ENCODE data around the gene FHAD1. TPM values are rescaled to one million over a fixed set of nuclear protein-coding genes. Genes with fewer than 3 reads are reported as not detected.

The FHAD1 gene
- total and polyA plus RNA-seq, 2 experiments from 2014 or later = 0.13 to 0.68 TPM

DNA sequence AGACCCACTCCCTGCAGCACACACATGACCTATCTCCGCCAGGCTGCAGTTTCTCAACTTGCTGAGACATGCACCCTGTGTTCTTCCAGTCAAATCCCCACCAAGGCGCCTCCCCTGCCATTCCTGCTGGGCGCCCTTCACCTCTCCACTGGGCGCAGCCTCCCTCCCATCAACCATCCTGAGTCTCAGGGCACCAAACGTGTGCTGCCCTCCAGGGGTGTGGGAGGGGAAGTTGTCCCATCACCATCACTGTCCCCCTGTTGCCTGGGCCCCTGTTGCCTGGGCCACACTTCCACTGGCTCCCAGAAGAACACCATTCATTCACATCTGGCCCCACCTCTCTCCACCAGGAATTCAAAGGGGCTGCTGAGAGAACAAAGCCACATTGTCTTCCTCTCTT lies 117.7 kb downstream of the FHAD1 start:
- Histone ChIP-seq H3K4me2 (no peak overlapping the region), H3K27ac (no peak overlapping the region), H3K9me3 (ENCODE audit: low read depth) (no peaks in the 10 kb centered on the region), H3K4me1 (ENCODE audit: insufficient read depth) (no peaks in the 10 kb centered on the region), H3K9me2 (replicated peaks; ENCODE audit: insufficient read depth) (no peaks in the 10 kb centered on the region), H3K79me2 (no peaks in the 10 kb centered on the region), H3K36me3 (replicated peaks; ENCODE audit: insufficient read depth, low read depth) (no peaks in the 10 kb centered on the region), H4K20me1 (ENCODE audit: insufficient read depth, poor library complexity, severe bottlenecking) (no peaks in the 10 kb centered on the region), H3K27me3 (no peaks in the 10 kb centered on the region), H2AFZ (no peak overlapping the region), H3K4me3 (no peak overlapping the region)
- DNase-seq (ENCODE audit: low spot score) = no peak
- TF ChIP-seq EZH2phosphoT487 (IDR thresholded peaks at IDR 0.05; ENCODE audit: low read depth, severe bottlenecking, unreplicated experiment) (no peak), EZH2 (IDR thresholded peaks at IDR 0.05; ENCODE audit: borderline replicate concordance) (no peak)
- TF ChIP-seq, protein P1, sequence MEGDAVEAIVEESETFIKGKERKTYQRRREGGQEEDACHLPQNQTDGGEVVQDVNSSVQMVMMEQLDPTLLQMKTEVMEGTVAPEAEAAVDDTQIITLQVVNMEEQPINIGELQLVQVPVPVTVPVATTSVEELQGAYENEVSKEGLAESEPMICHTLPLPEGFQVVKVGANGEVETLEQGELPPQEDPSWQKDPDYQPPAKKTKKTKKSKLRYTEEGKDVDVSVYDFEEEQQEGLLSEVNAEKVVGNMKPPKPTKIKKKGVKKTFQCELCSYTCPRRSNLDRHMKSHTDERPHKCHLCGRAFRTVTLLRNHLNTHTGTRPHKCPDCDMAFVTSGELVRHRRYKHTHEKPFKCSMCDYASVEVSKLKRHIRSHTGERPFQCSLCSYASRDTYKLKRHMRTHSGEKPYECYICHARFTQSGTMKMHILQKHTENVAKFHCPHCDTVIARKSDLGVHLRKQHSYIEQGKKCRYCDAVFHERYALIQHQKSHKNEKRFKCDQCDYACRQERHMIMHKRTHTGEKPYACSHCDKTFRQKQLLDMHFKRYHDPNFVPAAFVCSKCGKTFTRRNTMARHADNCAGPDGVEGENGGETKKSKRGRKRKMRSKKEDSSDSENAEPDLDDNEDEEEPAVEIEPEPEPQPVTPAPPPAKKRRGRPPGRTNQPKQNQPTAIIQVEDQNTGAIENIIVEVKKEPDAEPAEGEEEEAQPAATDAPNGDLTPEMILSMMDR (IDR thresholded peaks at IDR 0.05; ENCODE audit: poor library complexity) = no peak
- 82% methylated on average over 5 of the region's 5 CpGs for WGBS (ENCODE audit: low lambda C conversion rate, missing lambda C conversion rate)

DNA sequence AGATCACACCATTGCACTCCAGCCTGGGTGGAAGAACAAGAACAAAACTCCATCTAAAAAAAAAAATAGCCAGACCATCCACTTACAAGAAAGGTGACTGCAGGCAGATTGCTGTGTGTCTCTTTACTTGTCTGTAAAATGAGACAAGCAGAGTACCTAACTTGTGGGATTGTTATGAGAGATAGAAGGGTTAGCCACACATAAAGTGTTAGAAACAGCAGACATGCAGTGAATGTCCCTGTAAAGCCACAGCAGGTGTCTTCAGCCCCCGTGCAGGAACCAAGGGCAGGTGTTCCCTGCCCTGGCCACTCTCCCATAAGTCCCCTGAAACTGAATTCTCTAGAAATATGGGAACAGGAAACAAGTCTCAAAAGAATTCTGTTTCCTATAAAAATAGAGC lies 121.9 kb downstream of the FHAD1 start:
- no peak overlapping the region for H3K27ac ChIP-seq
- no peaks in the 10 kb centered on the region for H3K79me2 ChIP-seq
- no peak overlapping the region for H2AFZ ChIP-seq
- DNase-seq (ENCODE audit: low spot score) = no peak
- H3K9me3 ChIP-seq (ENCODE audit: low read depth) = no peaks in the 10 kb centered on the region
- H3K36me3 ChIP-seq (replicated peaks; ENCODE audit: insufficient read depth, low read depth) = no peaks in the 10 kb centered on the region
- TF ChIP-seq EZH2 (IDR thresholded peaks at IDR 0.05; ENCODE audit: borderline replicate concordance) = no peak
- TF ChIP-seq EZH2phosphoT487 (IDR thresholded peaks at IDR 0.05; ENCODE audit: low read depth, severe bottlenecking, unreplicated experiment) = no peak
- TF ChIP-seq, protein P1 (IDR thresholded peaks at IDR 0.05; ENCODE audit: poor library complexity) = no peak
- no peaks in the 10 kb centered on the region for H4K20me1 ChIP-seq (ENCODE audit: insufficient read depth, poor library complexity, severe bottlenecking)
- H3K9me2 ChIP-seq (replicated peaks; ENCODE audit: insufficient read depth) = no peaks in the 10 kb centered on the region
- H3K27me3 ChIP-seq = no peaks in the 10 kb centered on the region
- H3K4me3 ChIP-seq = no peak overlapping the region
- WGBS (ENCODE audit: low lambda C conversion rate, missing lambda C conversion rate) = 79% methylated on average over 1 of the region's 1 CpG
- peaks cover 14% of the 10 kb centered on the region for H3K4me1 ChIP-seq (ENCODE audit: insufficient read depth)
- H3K4me2 ChIP-seq = no peak overlapping the region

DNA sequence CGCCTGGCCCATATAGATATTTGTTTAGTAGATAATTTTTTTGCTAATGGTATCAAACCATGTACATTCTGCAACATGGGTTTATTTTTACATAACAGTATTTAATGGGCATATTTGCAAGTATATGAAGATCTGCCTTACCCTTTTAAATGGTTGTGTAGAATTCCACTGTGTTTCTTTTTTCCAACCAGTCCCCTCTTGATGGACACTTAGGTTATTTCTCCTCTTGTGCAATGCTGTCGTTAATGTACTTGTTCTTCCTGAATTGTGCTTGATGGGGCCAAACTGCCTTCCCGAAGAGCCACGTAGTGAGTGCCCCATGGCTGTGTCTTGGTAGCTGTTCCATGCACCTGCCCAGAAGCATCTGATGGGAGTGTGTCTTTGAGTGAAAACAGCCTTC lies 123.2 kb downstream of the FHAD1 start:
- no peak overlapping the region for H3K4me2 ChIP-seq
- H2AFZ ChIP-seq = no peak overlapping the region
- no peaks in the 10 kb centered on the region for H3K79me2 ChIP-seq
- H3K9me3 ChIP-seq (ENCODE audit: low read depth) = no peaks in the 10 kb centered on the region
- WGBS (ENCODE audit: low lambda C conversion rate, missing lambda C conversion rate) = 95% methylated on average over 4 of the region's 4 CpGs
- H3K9me2 ChIP-seq (replicated peaks; ENCODE audit: insufficient read depth) = no peaks in the 10 kb centered on the region
- peaks cover 14% of the 10 kb centered on the region for H3K4me1 ChIP-seq (ENCODE audit: insufficient read depth)
- H3K4me3 ChIP-seq = no peak overlapping the region
- no peak overlapping the region for H3K27ac ChIP-seq
- H4K20me1 ChIP-seq (ENCODE audit: insufficient read depth, poor library complexity, severe bottlenecking) = no peaks in the 10 kb centered on the region
- no peaks in the 10 kb centered on the region for H3K27me3 ChIP-seq
- TF ChIP-seq, protein P1 (IDR thresholded peaks at IDR 0.05; ENCODE audit: poor library complexity) = no peak
- TF ChIP-seq EZH2 (IDR thresholded peaks at IDR 0.05; ENCODE audit: borderline replicate concordance) (no peak), EZH2phosphoT487 (IDR thresholded peaks at IDR 0.05; ENCODE audit: low read depth, severe bottlenecking, unreplicated experiment) (no peak)
- no peak for DNase-seq (ENCODE audit: low spot score)
- no peaks in the 10 kb centered on the region for H3K36me3 ChIP-seq (replicated peaks; ENCODE audit: insufficient read depth, low read depth)

Data from hepatocyte (in vitro differentiated cells).